ENCODE results near the gene HLA-DQB2.
"Not testable (repeated sequence)": the region's sequence is repeated elsewhere in the genome, so short reads cannot be mapped to it uniquely, and the experiment has no call there.

Gene HLA-DQB2

GRCh38 chr6:32763421-32763820 is at the start of gene HLA-DQB2:
TSS of gene HLA-DQB2 (minus strand) at chr6:32763532. CDS start at chr6:32763470, 62 bp downstream.
- no peak for DNase-seq (ENCODE audit: low read depth)

GRCh38 chr6:32809171-32809570 is 45.8 kb upstream of the HLA-DQB2 start:
- no peak for DNase-seq (ENCODE audit: low read depth)

- no peak for DNase-seq (ENCODE audit: low read depth)
These were observed 43.8 kb upstream of the HLA-DQB2 start for GRCh38 chr6:32807020-32807580.

GRCh38 chr6:32805404-32805803 is 42.1 kb upstream of the HLA-DQB2 start:
- DNase-seq (ENCODE audit: low read depth), result not testable (repeated sequence)

- DNase-seq (ENCODE audit: low read depth), result no peak
These were observed 40.1 kb upstream of the HLA-DQB2 start for GRCh38 chr6:32803416-32803815.

- DNase-seq (ENCODE audit: low read depth), result no peak
These were observed 36.4 kb upstream of the HLA-DQB2 start for GRCh38 chr6:32799740-32800139.

- DNase-seq (ENCODE audit: low read depth), result no peak
These were observed 35.8 kb upstream of the HLA-DQB2 start for GRCh38 chr6:32799168-32799567.

- DNase-seq (ENCODE audit: low read depth), result peak; percentile 21
These were observed 33.8 kb upstream of the HLA-DQB2 start for GRCh38 chr6:32796848-32797776.

- no peak for DNase-seq (ENCODE audit: low read depth)
These were observed 31.2 kb upstream of the HLA-DQB2 start for GRCh38 chr6:32794510-32794909.

GRCh38 chr6:32792901-32793435 is 29.6 kb upstream of the HLA-DQB2 start:
- no peak for DNase-seq (ENCODE audit: low read depth)

- DNase-seq (ENCODE audit: low read depth), result no peak
These were observed 27.0 kb upstream of the HLA-DQB2 start for GRCh38 chr6:32790306-32790705.

- DNase-seq (ENCODE audit: low read depth), result peak; percentile 24
These were observed 22.6 kb upstream of the HLA-DQB2 start for GRCh38 chr6:32785781-32786533.

GRCh38 chr6:32782923-32783322 is 19.6 kb upstream of the HLA-DQB2 start:
- DNase-seq (ENCODE audit: low read depth), result not testable (repeated sequence)

- no peak for DNase-seq (ENCODE audit: low read depth)
These were observed 15.7 kb upstream of the HLA-DQB2 start for GRCh38 chr6:32779036-32779435.

GRCh38 chr6:32775071-32775470 is 11.7 kb upstream of the HLA-DQB2 start:
- no peak for DNase-seq (ENCODE audit: low read depth)

- no peak for DNase-seq (ENCODE audit: low read depth)
These were observed 11.1 kb upstream of the HLA-DQB2 start for GRCh38 chr6:32774426-32774825.

- DNase-seq (ENCODE audit: low read depth), result no peak
These were observed 9.3 kb upstream of the HLA-DQB2 start for GRCh38 chr6:32772656-32773055.

GRCh38 chr6:32764048-32764447 is 716 bp upstream of the HLA-DQB2 start:
- DNase-seq (ENCODE audit: low read depth), result no peak

- no peak for DNase-seq (ENCODE audit: low read depth)
These were observed 1.8 kb downstream of the HLA-DQB2 start for GRCh38 chr6:32761548-32761947.

GRCh38 chr6:32761072-32761471 is 2.3 kb downstream of the HLA-DQB2 start:
- no peak for DNase-seq (ENCODE audit: low read depth)

- no peak for DNase-seq (ENCODE audit: low read depth)
These were observed 3.7 kb downstream of the HLA-DQB2 start for GRCh38 chr6:32759669-32760068.

GRCh38 chr6:32752580-32752979 is 10.8 kb downstream of the HLA-DQB2 start:
- no peak for DNase-seq (ENCODE audit: low read depth)

Measured in GM04504 (cell line).